ENCODE measurements around the gene ARHGAP45. TPM values are rescaled to one million over a fixed set of nuclear protein-coding genes. Genes with fewer than 3 reads are reported as not detected.
"Not testable (repeated sequence)": the region's sequence is repeated elsewhere in the genome, so short reads cannot be mapped to it uniquely, and the experiment has no call there.

ARHGAP45 gene
- total and polyA plus RNA-seq, 2 experiments from 2014 or later = 24.7 to 71.8 TPM

GRCh38 chr19:1025080-1025479, 41.9 kb upstream of the ARHGAP45 start:
- H2AFZ ChIP-seq; H4K20me1 ChIP-seq (replicated peaks; ENCODE audit: insufficient read depth); DNase-seq (ENCODE audit: low spot score); H3K4me3 ChIP-seq; H3K27ac ChIP-seq (ENCODE audit: low read depth); H3K9me3 Mint-ChIP-seq; H3K36me3 ChIP-seq (ENCODE audit: insufficient read depth); H3K27me3 ChIP-seq (ENCODE audit: insufficient read depth); ATAC-seq; H3K4me3 Mint-ChIP-seq; H3K4me1 ChIP-seq (ENCODE audit: insufficient read depth); H3K9me2 ChIP-seq (ENCODE audit: insufficient read depth); H3K4me2 ChIP-seq: not testable (repeated sequence)
- 0 out of 2 replicates have a peak overlapping the region, but pooled peaks have one; percentile 30 for H3K27ac Mint-ChIP-seq
- peaks cover 29% of the 10 kb centered on the region for H3K27me3 Mint-ChIP-seq (ENCODE audit: insufficient read depth, low read depth, poor library complexity)
- peaks cover 39% of the 10 kb centered on the region for H3K79me2 ChIP-seq (replicated peaks; ENCODE audit: insufficient read depth)
- H3K36me3 Mint-ChIP-seq (ENCODE audit: low read depth) = peaks cover 10% of the 10 kb centered on the region
- H3F3A ChIP-seq (replicated peaks; ENCODE audit: low read depth) = peaks cover 19% of the 10 kb centered on the region; the same call in 1 of the 2 replicates
- H3K4me1 Mint-ChIP-seq = peaks cover 10% of the 10 kb centered on the region; the same call in 2 of the 3 replicates

DNA sequence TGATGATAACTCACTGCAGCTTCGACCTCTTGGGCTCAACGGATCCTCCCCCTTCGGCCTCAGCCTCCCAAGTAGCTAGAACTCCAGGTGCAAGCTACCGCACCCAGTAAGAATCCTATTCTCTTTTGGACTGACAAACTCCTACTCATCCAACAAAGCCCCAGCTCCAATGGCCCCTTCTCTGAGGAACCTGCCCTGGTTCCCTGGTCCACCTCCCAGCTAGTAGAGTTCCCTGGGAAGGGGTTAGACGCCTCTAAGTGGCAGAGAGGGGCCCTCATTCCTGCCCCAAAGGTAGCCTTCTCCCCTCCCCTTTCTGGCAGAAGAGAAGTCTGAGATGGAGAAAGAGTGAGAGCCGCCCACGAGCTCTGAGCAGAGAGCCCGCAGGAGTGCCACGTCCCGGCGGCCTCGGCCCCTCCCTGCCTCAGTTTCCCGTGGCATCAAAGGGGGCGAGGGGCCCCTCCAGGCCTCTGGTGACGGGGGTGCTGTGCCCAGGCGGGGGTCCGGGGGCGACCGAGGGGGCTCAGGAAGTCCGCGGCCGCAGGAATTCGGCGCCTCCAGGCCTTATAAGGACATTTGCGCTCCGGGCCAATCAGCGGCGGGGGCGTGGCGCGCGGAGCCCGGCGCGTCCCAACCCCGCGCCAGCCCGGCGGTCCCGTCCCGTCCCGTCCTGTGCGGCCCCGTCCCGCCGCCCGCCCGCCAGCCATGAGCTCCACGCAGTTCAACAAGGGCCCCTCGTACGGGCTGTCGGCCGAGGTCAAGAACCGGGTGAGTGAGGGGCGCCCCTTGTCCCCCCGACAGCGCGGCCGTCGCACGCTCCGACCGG, 40.8 kb upstream of the ARHGAP45 start, which contains the start of gene CNN2:
Gene CNN2, plus strand, starts transcription at position 649 of the 823 bp plus-strand sequence. Its CDS starts 54 bp downstream, at position 703.
- H3K9me2 ChIP-seq (ENCODE audit: insufficient read depth) = no peaks in the 10 kb centered on the region
- Mint-ChIP-seq H3K4me3 (peak within 1 kb of the TSS; percentile 95), H3K36me3 (ENCODE audit: low read depth) (peaks cover 20% of the 10 kb centered on the region), H3K27ac (peak within 1 kb of the TSS; percentile 98), H3K4me1 (peaks cover 14% of the 10 kb centered on the region), H3K9me3 (peaks cover 2% of the 10 kb centered on the region; the same call in 2 of the 3 replicates), H3K27me3 (ENCODE audit: insufficient read depth, low read depth, poor library complexity) (peaks cover 30% of the 10 kb centered on the region)
- peak within 1 kb of the TSS; percentile 99 for H3K4me2 ChIP-seq
- H2AFZ ChIP-seq = no peak within 1 kb of the TSS
- H3K27me3 ChIP-seq (ENCODE audit: insufficient read depth) = no peaks in the 10 kb centered on the region
- DNase-seq (ENCODE audit: low spot score) (peak; percentile 93), ATAC-seq (peak; percentile 75)
- peaks cover 8% of the 10 kb centered on the region for H3K4me1 ChIP-seq (ENCODE audit: insufficient read depth)
- H3K36me3 ChIP-seq (ENCODE audit: insufficient read depth) = 0 out of 2 replicates have a peak, but pooled peaks cover 4% of the 10 kb centered on the region
- H4K20me1 ChIP-seq (replicated peaks; ENCODE audit: insufficient read depth) = peaks cover 9% of the 10 kb centered on the region
- peak within 1 kb of the TSS; percentile 99 for H3K4me3 ChIP-seq
- peak within 1 kb of the TSS; percentile 98 for H3K27ac ChIP-seq (ENCODE audit: low read depth)
- TF ChIP-seq POLR2AphosphoS5 (IDR thresholded peaks at IDR 0.05; ENCODE audit: low read depth) (peak; percentile 76), CREB1 (CRISPR knock-in tag; IDR thresholded peaks at IDR 0.05; ENCODE audit: low read depth) (peak; percentile 36; the same call in 1 of the 2 replicates), ZNF114 (CRISPR knock-in tag; IDR thresholded peaks at IDR 0.05) (no peak), ETS1 (IDR thresholded peaks at IDR 0.05) (no peak), EZH2 (IDR thresholded peaks at IDR 0.05; ENCODE audit: low read depth, unreplicated experiment) (no peak)
- TF ChIP-seq, protein P1, sequence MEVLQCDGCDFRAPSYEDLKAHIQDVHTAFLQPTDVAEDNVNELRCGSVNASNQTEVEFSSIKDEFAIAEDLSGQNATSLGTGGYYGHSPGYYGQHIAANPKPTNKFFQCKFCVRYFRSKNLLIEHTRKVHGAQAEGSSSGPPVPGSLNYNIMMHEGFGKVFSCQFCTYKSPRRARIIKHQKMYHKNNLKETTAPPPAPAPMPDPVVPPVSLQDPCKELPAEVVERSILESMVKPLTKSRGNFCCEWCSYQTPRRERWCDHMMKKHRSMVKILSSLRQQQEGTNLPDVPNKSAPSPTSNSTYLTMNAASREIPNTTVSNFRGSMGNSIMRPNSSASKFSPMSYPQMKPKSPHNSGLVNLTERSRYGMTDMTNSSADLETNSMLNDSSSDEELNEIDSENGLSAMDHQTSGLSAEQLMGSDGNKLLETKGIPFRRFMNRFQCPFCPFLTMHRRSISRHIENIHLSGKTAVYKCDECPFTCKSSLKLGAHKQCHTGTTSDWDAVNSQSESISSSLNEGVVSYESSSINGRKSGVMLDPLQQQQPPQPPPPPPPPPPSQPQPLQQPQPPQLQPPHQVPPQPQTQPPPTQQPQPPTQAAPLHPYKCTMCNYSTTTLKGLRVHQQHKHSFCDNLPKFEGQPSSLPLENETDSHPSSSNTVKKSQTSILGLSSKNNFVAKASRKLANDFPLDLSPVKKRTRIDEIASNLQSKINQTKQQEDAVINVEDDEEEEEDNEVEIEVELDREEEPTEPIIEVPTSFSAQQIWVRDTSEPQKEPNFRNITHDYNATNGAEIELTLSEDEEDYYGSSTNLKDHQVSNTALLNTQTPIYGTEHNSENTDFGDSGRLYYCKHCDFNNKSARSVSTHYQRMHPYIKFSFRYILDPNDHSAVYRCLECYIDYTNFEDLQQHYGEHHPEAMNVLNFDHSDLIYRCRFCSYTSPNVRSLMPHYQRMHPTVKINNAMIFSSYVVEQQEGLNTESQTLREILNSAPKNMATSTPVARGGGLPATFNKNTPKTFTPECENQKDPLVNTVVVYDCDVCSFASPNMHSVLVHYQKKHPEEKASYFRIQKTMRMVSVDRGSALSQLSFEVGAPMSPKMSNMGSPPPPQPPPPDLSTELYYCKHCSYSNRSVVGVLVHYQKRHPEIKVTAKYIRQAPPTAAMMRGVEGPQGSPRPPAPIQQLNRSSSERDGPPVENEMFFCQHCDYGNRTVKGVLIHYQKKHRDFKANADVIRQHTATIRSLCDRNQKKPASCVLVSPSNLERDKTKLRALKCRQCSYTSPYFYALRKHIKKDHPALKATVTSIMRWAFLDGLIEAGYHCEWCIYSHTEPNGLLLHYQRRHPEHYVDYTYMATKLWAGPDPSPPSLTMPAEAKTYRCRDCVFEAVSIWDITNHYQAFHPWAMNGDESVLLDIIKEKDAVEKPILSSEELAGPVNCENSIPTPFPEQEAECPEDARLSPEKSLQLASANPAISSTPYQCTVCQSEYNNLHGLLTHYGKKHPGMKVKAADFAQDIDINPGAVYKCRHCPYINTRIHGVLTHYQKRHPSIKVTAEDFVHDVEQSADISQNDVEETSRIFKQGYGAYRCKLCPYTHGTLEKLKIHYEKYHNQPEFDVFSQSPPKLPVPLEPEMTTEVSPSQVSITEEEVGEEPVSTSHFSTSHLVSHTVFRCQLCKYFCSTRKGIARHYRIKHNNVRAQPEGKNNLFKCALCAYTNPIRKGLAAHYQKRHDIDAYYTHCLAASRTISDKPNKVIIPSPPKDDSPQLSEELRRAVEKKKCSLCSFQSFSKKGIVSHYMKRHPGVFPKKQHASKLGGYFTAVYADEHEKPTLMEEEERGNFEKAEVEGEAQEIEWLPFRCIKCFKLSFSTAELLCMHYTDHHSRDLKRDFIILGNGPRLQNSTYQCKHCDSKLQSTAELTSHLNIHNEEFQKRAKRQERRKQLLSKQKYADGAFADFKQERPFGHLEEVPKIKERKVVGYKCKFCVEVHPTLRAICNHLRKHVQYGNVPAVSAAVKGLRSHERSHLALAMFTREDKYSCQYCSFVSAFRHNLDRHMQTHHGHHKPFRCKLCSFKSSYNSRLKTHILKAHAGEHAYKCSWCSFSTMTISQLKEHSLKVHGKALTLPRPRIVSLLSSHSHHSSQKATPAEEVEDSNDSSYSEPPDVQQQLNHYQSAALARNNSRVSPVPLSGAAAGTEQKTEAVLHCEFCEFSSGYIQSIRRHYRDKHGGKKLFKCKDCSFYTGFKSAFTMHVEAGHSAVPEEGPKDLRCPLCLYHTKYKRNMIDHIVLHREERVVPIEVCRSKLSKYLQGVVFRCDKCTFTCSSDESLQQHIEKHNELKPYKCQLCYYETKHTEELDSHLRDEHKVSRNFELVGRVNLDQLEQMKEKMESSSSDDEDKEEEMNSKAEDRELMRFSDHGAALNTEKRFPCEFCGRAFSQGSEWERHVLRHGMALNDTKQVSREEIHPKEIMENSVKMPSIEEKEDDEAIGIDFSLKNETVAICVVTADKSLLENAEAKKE (CRISPR knock-in tag; IDR thresholded peaks at IDR 0.05) = 0 out of 2 replicates have a peak, but pooled peaks have one; percentile 31
- H3F3A ChIP-seq (replicated peaks; ENCODE audit: low read depth) = peaks cover 19% of the 10 kb centered on the region; the same call in 1 of the 2 replicates
- peaks cover 38% of the 10 kb centered on the region for H3K79me2 ChIP-seq (replicated peaks; ENCODE audit: insufficient read depth)
